Measurements from ENCODE around the gene WASF3. TPM values are rescaled to one million over a fixed set of nuclear protein-coding genes. Genes with fewer than 3 reads are reported as not detected.

WASF3 gene
- total RNA-seq, 1 donor from 2014 or later = 14.3 TPM

DNA sequence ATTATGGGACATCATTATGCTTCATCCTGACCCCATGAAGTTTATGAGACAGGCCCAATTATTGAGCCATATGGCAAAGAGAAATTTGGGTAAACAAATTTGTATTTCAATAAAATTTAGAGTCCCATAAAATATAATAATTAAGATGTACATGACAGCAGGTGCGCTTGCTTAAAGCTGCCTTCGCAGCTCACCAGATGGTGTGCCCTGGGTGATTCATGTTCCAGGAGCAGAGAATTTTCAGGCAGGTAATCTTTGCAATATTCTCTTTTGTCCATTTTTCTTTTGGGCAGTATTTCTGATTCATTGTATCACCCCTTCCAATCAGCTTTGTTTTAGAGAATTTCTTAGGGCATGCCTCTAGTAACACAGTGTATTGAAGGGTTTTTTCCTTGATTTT is 39.5 kb upstream of the WASF3 start:
- H3K4me1 ChIP-seq = no peaks in the 10 kb centered on the region
- H3K27me3 ChIP-seq = no peaks in the 10 kb centered on the region
- DNase-seq (ENCODE audit: low spot score in 2 of 2) = no peak
- TF ChIP-seq, protein P1, sequence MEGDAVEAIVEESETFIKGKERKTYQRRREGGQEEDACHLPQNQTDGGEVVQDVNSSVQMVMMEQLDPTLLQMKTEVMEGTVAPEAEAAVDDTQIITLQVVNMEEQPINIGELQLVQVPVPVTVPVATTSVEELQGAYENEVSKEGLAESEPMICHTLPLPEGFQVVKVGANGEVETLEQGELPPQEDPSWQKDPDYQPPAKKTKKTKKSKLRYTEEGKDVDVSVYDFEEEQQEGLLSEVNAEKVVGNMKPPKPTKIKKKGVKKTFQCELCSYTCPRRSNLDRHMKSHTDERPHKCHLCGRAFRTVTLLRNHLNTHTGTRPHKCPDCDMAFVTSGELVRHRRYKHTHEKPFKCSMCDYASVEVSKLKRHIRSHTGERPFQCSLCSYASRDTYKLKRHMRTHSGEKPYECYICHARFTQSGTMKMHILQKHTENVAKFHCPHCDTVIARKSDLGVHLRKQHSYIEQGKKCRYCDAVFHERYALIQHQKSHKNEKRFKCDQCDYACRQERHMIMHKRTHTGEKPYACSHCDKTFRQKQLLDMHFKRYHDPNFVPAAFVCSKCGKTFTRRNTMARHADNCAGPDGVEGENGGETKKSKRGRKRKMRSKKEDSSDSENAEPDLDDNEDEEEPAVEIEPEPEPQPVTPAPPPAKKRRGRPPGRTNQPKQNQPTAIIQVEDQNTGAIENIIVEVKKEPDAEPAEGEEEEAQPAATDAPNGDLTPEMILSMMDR (IDR thresholded peaks at IDR 0.05) = no peak
- H3K27ac ChIP-seq = no peak overlapping the region
- no peak overlapping the region for H3K4me3 ChIP-seq
- no peaks in the 10 kb centered on the region for H3K9me3 ChIP-seq
- intact Hi-C loops (cut with DNase I) = no loop called here
- no peaks in the 10 kb centered on the region for H3K36me3 ChIP-seq

DNA sequence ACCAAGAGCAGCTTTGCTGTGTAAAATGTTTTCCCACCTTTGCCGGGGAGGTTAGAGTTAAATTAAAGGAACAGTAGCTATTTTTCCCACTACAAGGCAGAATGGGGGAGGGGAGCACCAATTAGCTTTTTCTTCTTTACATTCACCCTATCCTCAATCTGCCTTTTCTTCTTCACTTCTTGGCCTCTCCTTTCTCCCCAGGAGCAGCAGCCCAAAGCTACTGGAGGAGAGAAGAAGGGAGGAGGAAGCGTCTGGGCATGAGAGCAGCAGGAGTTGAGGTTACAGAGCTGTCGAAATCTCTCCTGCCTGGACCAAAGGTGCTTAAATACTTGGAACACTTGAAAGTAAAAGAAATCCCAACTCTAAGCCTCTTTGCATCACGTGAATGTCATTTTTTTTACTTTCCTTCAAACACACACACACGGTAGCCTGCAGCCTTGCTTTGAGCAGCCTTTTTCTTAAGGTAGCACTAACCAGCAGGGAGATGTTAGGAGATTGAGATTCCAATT is 39.0 kb upstream of the WASF3 start:
- Histone ChIP-seq H3K4me1 (no peaks in the 10 kb centered on the region), H3K9me3 (no peaks in the 10 kb centered on the region), H3K4me3 (no peak overlapping the region), H3K36me3 (no peaks in the 10 kb centered on the region), H3K27ac (no peak overlapping the region), H3K27me3 (no peaks in the 10 kb centered on the region)
- intact Hi-C loops (cut with DNase I) = no loop called here
- DNase-seq (ENCODE audit: low spot score in 2 of 2) = no peak
- TF ChIP-seq, protein P1 (IDR thresholded peaks at IDR 0.05) = no peak

DNA sequence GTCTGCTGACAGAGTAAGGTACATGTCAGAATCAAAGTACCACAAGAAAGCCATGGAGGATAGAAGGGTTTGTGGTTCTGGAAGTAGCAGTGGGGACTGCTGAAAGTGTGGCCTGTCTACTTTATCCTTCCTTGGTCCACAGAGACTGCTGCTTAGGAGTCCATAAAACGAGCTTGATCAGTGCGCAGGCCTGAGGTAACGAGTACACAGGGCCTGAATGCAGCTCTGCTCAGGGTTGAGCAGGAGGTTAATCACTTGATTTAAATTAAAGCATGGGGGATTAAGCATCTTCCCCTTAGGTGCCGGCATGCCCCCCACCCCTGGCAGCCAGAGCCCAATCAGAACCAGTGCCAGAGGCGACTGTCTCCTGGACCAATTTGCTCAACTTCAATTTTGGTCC is 34.9 kb upstream of the WASF3 start:
- TF ChIP-seq, protein P1 (IDR thresholded peaks at IDR 0.05) = no peak
- intact Hi-C loops (cut with DNase I) = no loop called here
- Histone ChIP-seq H3K36me3 (no peaks in the 10 kb centered on the region), H3K4me3 (no peak overlapping the region), H3K9me3 (no peaks in the 10 kb centered on the region), H3K27me3 (no peaks in the 10 kb centered on the region), H3K4me1 (no peaks in the 10 kb centered on the region), H3K27ac (no peak overlapping the region)
- DNase-seq (ENCODE audit: low spot score in 2 of 2) = no peak

- Histone ChIP-seq H3K4me3 (no peak overlapping the region), H3K27me3 (no peaks in the 10 kb centered on the region), H3K27ac (no peak overlapping the region), H3K9me3 (no peaks in the 10 kb centered on the region), H3K36me3 (no peaks in the 10 kb centered on the region), H3K4me1 (no peaks in the 10 kb centered on the region)
- TF ChIP-seq, protein P1 (IDR thresholded peaks at IDR 0.05) = no peak
- DNase-seq (ENCODE audit: low spot score in 2 of 2) = no peak
- intact Hi-C loops (cut with DNase I) = no loop called here
These were observed 34.5 kb upstream of the WASF3 start for GRCh38 chr13:26523007-26523406.

- DNase-seq (ENCODE audit: low spot score in 2 of 2) = no peak
- intact Hi-C loops (cut with DNase I) = no loop called here
- Histone ChIP-seq H3K9me3 (no peaks in the 10 kb centered on the region), H3K4me1 (no peaks in the 10 kb centered on the region), H3K4me3 (no peak overlapping the region), H3K36me3 (no peaks in the 10 kb centered on the region), H3K27me3 (no peaks in the 10 kb centered on the region), H3K27ac (no peak overlapping the region)
- TF ChIP-seq, protein P1 (IDR thresholded peaks at IDR 0.05) = no peak
These were observed 32.0 kb upstream of the WASF3 start for GRCh38 chr13:26525528-26525927.

- intact Hi-C loops (cut with DNase I) = no loop called here
- Histone ChIP-seq H3K4me1 (no peaks in the 10 kb centered on the region), H3K4me3 (no peak overlapping the region), H3K27me3 (no peaks in the 10 kb centered on the region), H3K27ac (no peak overlapping the region), H3K9me3 (no peaks in the 10 kb centered on the region), H3K36me3 (no peaks in the 10 kb centered on the region)
- TF ChIP-seq, protein P1 (IDR thresholded peaks at IDR 0.05) = no peak
- no peak for DNase-seq (ENCODE audit: low spot score in 2 of 2)
These were observed 30.7 kb upstream of the WASF3 start for GRCh38 chr13:26526702-26527216.
